ENCODE measurements around the gene PTK7.

GRCh38 chr6:43062818-43063217, 13.3 kb upstream of the PTK7 start:
- TF ChIP-seq CTCF (IDR thresholded peaks at IDR 0.05) (no peak), POLR2A (IDR thresholded peaks at IDR 0.05) (no peak), EP300 (IDR thresholded peaks at IDR 0.05) (no peak), POLR2AphosphoS5 (IDR thresholded peaks at IDR 0.05) (no peak)
